ENCODE measurements around the gene DOK4. TPM values are rescaled to one million over a fixed set of nuclear protein-coding genes. Genes with fewer than 3 reads are reported as not detected.

Gene DOK4
- total RNA-seq, 1 experiment from 2014 or later: 15.5 TPM

- peak; percentile 36 for DNase-seq (ENCODE audit: low spot score)
Measured at GRCh38 chr16:57519796-57520360, 33.6 kb upstream of the DOK4 start.

- DNase-seq (ENCODE audit: low spot score): no peak
Measured at GRCh38 chr16:57518922-57519321, 32.6 kb upstream of the DOK4 start.

- no peak for DNase-seq (ENCODE audit: low spot score)
Measured at GRCh38 chr16:57518520-57518919, 32.2 kb upstream of the DOK4 start.

- no peak for DNase-seq (ENCODE audit: low spot score)
Measured at GRCh38 chr16:57517397-57518367, 31.4 kb upstream of the DOK4 start.

GRCh38 chr16:57516773-57517172 lies 30.5 kb upstream of the DOK4 start:
- DNase-seq (ENCODE audit: low spot score): no peak

GRCh38 chr16:57516176-57516725 lies 30.0 kb upstream of the DOK4 start:
- no peak for DNase-seq (ENCODE audit: low spot score)

GRCh38 chr16:57514791-57515600 lies 28.7 kb upstream of the DOK4 start:
- no peak for DNase-seq (ENCODE audit: low spot score)

- DNase-seq (ENCODE audit: low spot score): no peak
Measured at GRCh38 chr16:57514371-57514770, 28.1 kb upstream of the DOK4 start.

- no peak for DNase-seq (ENCODE audit: low spot score)
Measured at GRCh38 chr16:57513371-57514102, 27.2 kb upstream of the DOK4 start.

- DNase-seq (ENCODE audit: low spot score): no peak
Measured at GRCh38 chr16:57512296-57513001, 26.2 kb upstream of the DOK4 start.

- DNase-seq (ENCODE audit: low spot score): no peak
Measured at GRCh38 chr16:57510016-57510871, 24.0 kb upstream of the DOK4 start.

- no peak for DNase-seq (ENCODE audit: low spot score)
Measured at GRCh38 chr16:57509231-57509923, 23.1 kb upstream of the DOK4 start.

- DNase-seq (ENCODE audit: low spot score): no peak
Measured at GRCh38 chr16:57508035-57508425, 21.7 kb upstream of the DOK4 start.

- DNase-seq (ENCODE audit: low spot score): no peak
Measured at GRCh38 chr16:57507136-57508034, 21.1 kb upstream of the DOK4 start.

GRCh38 chr16:57505169-57505568 lies 18.9 kb upstream of the DOK4 start:
- no peak for DNase-seq (ENCODE audit: low spot score)

GRCh38 chr16:57504491-57504890 lies 18.2 kb upstream of the DOK4 start:
- no peak for DNase-seq (ENCODE audit: low spot score)

- DNase-seq (ENCODE audit: low spot score): no peak
Measured at GRCh38 chr16:57504001-57504400, 17.7 kb upstream of the DOK4 start.

GRCh38 chr16:57503366-57503765 lies 17.1 kb upstream of the DOK4 start:
- DNase-seq (ENCODE audit: low spot score): no peak

Data from H4 (cell line).